ENCODE measurements around the gene PPP1R17. TPM values are rescaled to one million over a fixed set of nuclear protein-coding genes. Genes with fewer than 3 reads are reported as not detected.

The PPP1R17 gene
- total and polyA plus RNA-seq, 2 experiments from 2014 or later, result 0.52 to 2.4 TPM

- TF ChIP-seq ZNF331 (CRISPR knock-in tag; IDR thresholded peaks at IDR 0.05; ENCODE audit: low read depth) (no peak), STAT1 (IDR thresholded peaks at IDR 0.05; ENCODE audit: unreplicated experiment) (no peak), POLR2AphosphoS5 (IDR thresholded peaks at IDR 0.05; ENCODE audit: low read depth) (no peak), JUNB (IDR thresholded peaks at IDR 0.05; ENCODE audit: unreplicated experiment) (no peak), CREB1 (CRISPR knock-in tag; IDR thresholded peaks at IDR 0.05; ENCODE audit: low read depth) (no peak), ETS1 (IDR thresholded peaks at IDR 0.05) (no peak)
Measured at GRCh38 chr7:31648880-31649279, 38.1 kb upstream of the PPP1R17 start (continued).

- H2AFZ ChIP-seq, result no peak overlapping the region
- H3K4me3 ChIP-seq, result no peak overlapping the region
- peaks cover 33% of the 10 kb centered on the region for H3K4me1 ChIP-seq (ENCODE audit: insufficient read depth)
- H3K36me3 Mint-ChIP-seq (ENCODE audit: low read depth), result no peaks in the 10 kb centered on the region
- peaks cover 4% of the 10 kb centered on the region for H3K27me3 Mint-ChIP-seq (ENCODE audit: insufficient read depth, low read depth, poor library complexity)
- no peaks in the 10 kb centered on the region for H3K79me2 ChIP-seq (replicated peaks; ENCODE audit: insufficient read depth)
- TF ChIP-seq EZH2phosphoT487 (IDR thresholded peaks at IDR 0.05; ENCODE audit: unreplicated experiment) (no peak), REST (IDR thresholded peaks at IDR 0.05; ENCODE audit: unreplicated experiment) (no peak), ETS1 (IDR thresholded peaks at IDR 0.05) (no peak), POLR2AphosphoS5 (IDR thresholded peaks at IDR 0.05; ENCODE audit: low read depth) (no peak), CTCF (conservative IDR thresholded peaks at IDR 0.05; ENCODE audit: low read depth in 2 of 2) (peak in 1 of 2 experiments; percentile 50; a peak in 2 of 4 replicates)
- H3K9me3 Mint-ChIP-seq, result no peaks in the 10 kb centered on the region
- ATAC-seq, result peak; percentile 59
- H3K4me3 Mint-ChIP-seq, result no peak overlapping the region
- no peak overlapping the region for H3K27ac Mint-ChIP-seq
- H3K4me1 Mint-ChIP-seq, result peaks cover 43% of the 10 kb centered on the region
- H3K4me2 ChIP-seq, result peak overlapping the region; percentile 54; the same call in 1 of the 2 replicates
- peaks cover 5% of the 10 kb centered on the region for H3K9me2 ChIP-seq (ENCODE audit: insufficient read depth)
- H4K20me1 ChIP-seq (replicated peaks; ENCODE audit: insufficient read depth), result no peaks in the 10 kb centered on the region
- H3K36me3 ChIP-seq (ENCODE audit: insufficient read depth), result no peaks in the 10 kb centered on the region
- peak; percentile 41 for DNase-seq (ENCODE audit: low spot score)
- H3F3A ChIP-seq (replicated peaks; ENCODE audit: low read depth), result no peaks in the 10 kb centered on the region
- H3K27me3 ChIP-seq (ENCODE audit: insufficient read depth), result no peaks in the 10 kb centered on the region
- no peak overlapping the region for H3K27ac ChIP-seq (ENCODE audit: low read depth)
Measured at GRCh38 chr7:31651234-31652062, 35.6 kb upstream of the PPP1R17 start.
